Endothelial cell of umbilical vein (primary cell): Measurements from ENCODE around the gene PLXDC1. TPM values are rescaled to one million over a fixed set of nuclear protein-coding genes. Genes with fewer than 3 reads are reported as not detected.

Source experiments
- BruUV-seq: library from RNA; stranded (reverse); fragments of 400-500 nt; replicated peaks from 2 replicates; lab custom pipeline; 2021; lab: Mats Ljungman, UMichigan
- CTCF ChIA-PET: fragments of 300-600, 350-600 bp; sonication (Branson Sonifier 250); formaldehyde crosslinking; loops from one replicate; lab custom pipeline; 2021; ENCODE audit warnings: antibody characterized with exemption, inconsistent platforms; lab: Charles Lee
- POLR2A ChIA-PET: fragments of 300-600, 350-600 bp; sonication (Branson Sonifier 250); formaldehyde crosslinking; loops from one replicate; lab custom pipeline; 2021; ENCODE audit warnings: antibody characterized with exemption, inconsistent platforms; lab: Charles Lee
- DNase-seq: peaks from one replicate; pipeline ENCODE4 v3.0.0-alpha.2; 2011; ENCODE audit warnings: low read depth, low spot score
- FAIRE-seq: peaks from 2 replicates; lab custom pipeline; 2011; peaks lifted over from hg19 to GRCh38; lab: Jason Lieb, UNC
- H2AFZ ChIP-seq: 2 replicates; pipeline ENCODE4 v1.6.0; 2012; ENCODE audit warnings: low read depth, low read length, control low read depth, inconsistent platforms
- H3K27ac ChIP-seq: 2 replicates; pipeline ENCODE4 v1.5.1; 2011; ENCODE audit warnings: low read depth, mild to moderate bottlenecking, control low read depth, low read length, moderate library complexity; ENCODE audit not compliant: insufficient read depth
- H3K27me3 ChIP-seq, 2 experiments: 2 replicates each; pipeline versions ENCODE4 v1.6.0 to v1.6.1; 2011; ENCODE audit warnings: low read length in 2 of 2, mixed read lengths in 1 of 2; ENCODE audit not compliant: control insufficient read depth in 2 of 2, insufficient read depth in 2 of 2
- H3K36me3 ChIP-seq, 2 experiments: 2 replicates in 1 of 2; 3 replicates in 1 of 2; pipeline ENCODE4 v1.5.1; 2011; ENCODE audit warnings: low read length in 2 of 2, mild to moderate bottlenecking in 1 of 2, moderate library complexity in 1 of 2; ENCODE audit not compliant: control insufficient read depth in 2 of 2, insufficient read depth in 2 of 2; ENCODE audit errors: extremely low read depth in 1 of 2
- H3K4me1 ChIP-seq: 3 replicates; pipeline ENCODE4 v1.5.1; 2011; ENCODE audit warnings: mild to moderate bottlenecking, low read length; ENCODE audit not compliant: control insufficient read depth, insufficient read depth; ENCODE audit errors: extremely low read depth
- H3K4me2 ChIP-seq: 2 replicates; pipeline ENCODE4 v1.6.1; 2011; ENCODE audit warnings: low read length, control low read depth, mixed read lengths; ENCODE audit not compliant: insufficient read depth
- H3K4me3 ChIP-seq, 3 experiments: fragments of 200-600 bp in 1 of 3; sonication (generic), shearing (Covaris generic) in 1 of 3; replicated peaks in 1 of 3; 2 replicates each; pipeline ENCODE4 v1.5.1; 2011 to 2016; ENCODE audit warnings: control low read depth in 3 of 3, low read length in 3 of 3, mild to moderate bottlenecking in 2 of 3, inconsistent platforms in 1 of 3, low read depth in 1 of 3, moderate library complexity in 1 of 3; ENCODE audit not compliant: insufficient read depth in 1 of 3
- H3K79me2 ChIP-seq: 2 replicates; pipeline ENCODE4 v1.6.0; 2012; ENCODE audit warnings: low read length, inconsistent platforms; ENCODE audit not compliant: control insufficient read depth, insufficient read depth
- H3K9ac ChIP-seq: replicated peaks from 2 replicates; pipeline ENCODE3; 2011; ENCODE audit warnings: low read length, control low read depth; ENCODE audit not compliant: insufficient read depth; ENCODE audit errors: extremely low read depth
- H3K9me1 ChIP-seq: replicated peaks from 3 replicates; pipeline ENCODE4 v1.6.0; 2011; ENCODE audit warnings: mild to moderate bottlenecking, low read length; ENCODE audit not compliant: control insufficient read depth, insufficient read depth; ENCODE audit errors: extremely low read depth
- H3K9me3 ChIP-seq: replicated peaks from 2 replicates; pipeline ENCODE4 v1.5.1; 2012; ENCODE audit warnings: low read length, inconsistent platforms; ENCODE audit not compliant: control insufficient read depth, insufficient read depth
- H4K20me1 ChIP-seq: replicated peaks from 2 replicates; pipeline ENCODE3; 2011; ENCODE audit warnings: mild to moderate bottlenecking, low read length; ENCODE audit not compliant: control insufficient read depth, insufficient read depth; ENCODE audit errors: extremely low read depth
- EZH2 ChIP-seq: IDR thresholded peaks from 2 replicates; pipeline ENCODE4 v1.6.1; 2012; ENCODE audit warnings: borderline replicate concordance, low read depth, mild to moderate bottlenecking, moderate library complexity, low read length, inconsistent platforms; ENCODE audit not compliant: severe bottlenecking
- FOS ChIP-seq: IDR thresholded peaks from 2 replicates; pipeline ENCODE4 v1.6.1; 2011; ENCODE audit warnings: mild to moderate bottlenecking, low read length, moderate library complexity, borderline replicate concordance; ENCODE audit not compliant: insufficient read depth
- GATA2 ChIP-seq: IDR thresholded peaks from 2 replicates; pipeline ENCODE4 v1.7.0; 2011; ENCODE audit warnings: low read depth, mild to moderate bottlenecking, moderate library complexity, mixed read lengths, low read length; ENCODE audit not compliant: insufficient read length, insufficient read depth
- JUN ChIP-seq: IDR thresholded peaks from 2 replicates; pipeline ENCODE4 v1.6.1; 2011; ENCODE audit warnings: borderline replicate concordance, low read depth; ENCODE audit not compliant: insufficient read length, insufficient read depth
- MYC ChIP-seq: IDR thresholded peaks from one replicate; pipeline ENCODE4 v1.6.1; 2011; ENCODE audit warnings: mild to moderate bottlenecking, low read depth, low read length
- POLR2A ChIP-seq: IDR thresholded peaks from 2 replicates; pipeline ENCODE4 v1.6.1; 2012; ENCODE audit warnings: low read depth, mild to moderate bottlenecking, control low read depth, low read length
- POLR2AphosphoS5 ChIP-seq: IDR thresholded peaks from 2 replicates; pipeline ENCODE4 v1.6.1; 2012; ENCODE audit warnings: low read depth, mild to moderate bottlenecking, control low read depth, low read length, moderate library complexity; ENCODE audit not compliant: insufficient read depth
- dilution Hi-C: fragments of 300-500 bp; cut with MboI; formaldehyde crosslinking; loops from one replicate; pipeline ENCODE4 v1.15.0; 2019; ENCODE audit warnings: low sequenced_read_pairs; ENCODE audit not compliant: extremely low pct_ligation_motif_present
- intact Hi-C: fragments of 100-400 bp; cut with micrococcal nuclease; formaldehyde crosslinking; loops from one replicate; pipeline ENCODE4 v1.10.0; 2022
- polyA plus RNA-seq, 4 experiments: library from polyadenylated mRNA; depleted of rRNA in 3 of 4; stranded (reverse) in 3 of 4; unstranded in 1 of 4; fragments of >200 nt; gene quantifications; 2 replicates each; pipeline versions ENCODE4 v1.2.1 to v1.2.3, GENCODE V29; 2011 to 2012; ENCODE audit warnings: missing spikeins in 1 of 4
- total RNA-seq: library from RNA; stranded (reverse); gene quantifications from 2 replicates; pipeline ENCODE4 v1.2.3, GENCODE V29; 2021
- TF ChIP-seq, protein P1 (sequence below), 2 donors: IDR thresholded peaks; 1 replicate in 1 of 2; 2 replicates in 1 of 2; pipeline ENCODE4 v1.5.1; 2011; ENCODE audit warnings: low read length in 2 of 2, mild to moderate bottlenecking in 2 of 2, moderate library complexity in 2 of 2, control low read depth in 1 of 2, inconsistent platforms in 1 of 2, low read depth in 1 of 2; ENCODE audit not compliant: insufficient read depth in 1 of 2; ENCODE audit errors: extremely low read depth in 1 of 2
- TF ChIP-seq, protein P2 (sequence below): IDR thresholded peaks from 2 replicates; pipeline ENCODE4 v1.6.1; 2011; ENCODE audit not compliant: insufficient read depth, insufficient read length

PLXDC1 gene
- total and polyA plus RNA-seq, 2 donors (not counting 3 experiments of a cell fraction or from before 2014, with no cell fraction given): 0.03 TPM; not detected in 1

DNA sequence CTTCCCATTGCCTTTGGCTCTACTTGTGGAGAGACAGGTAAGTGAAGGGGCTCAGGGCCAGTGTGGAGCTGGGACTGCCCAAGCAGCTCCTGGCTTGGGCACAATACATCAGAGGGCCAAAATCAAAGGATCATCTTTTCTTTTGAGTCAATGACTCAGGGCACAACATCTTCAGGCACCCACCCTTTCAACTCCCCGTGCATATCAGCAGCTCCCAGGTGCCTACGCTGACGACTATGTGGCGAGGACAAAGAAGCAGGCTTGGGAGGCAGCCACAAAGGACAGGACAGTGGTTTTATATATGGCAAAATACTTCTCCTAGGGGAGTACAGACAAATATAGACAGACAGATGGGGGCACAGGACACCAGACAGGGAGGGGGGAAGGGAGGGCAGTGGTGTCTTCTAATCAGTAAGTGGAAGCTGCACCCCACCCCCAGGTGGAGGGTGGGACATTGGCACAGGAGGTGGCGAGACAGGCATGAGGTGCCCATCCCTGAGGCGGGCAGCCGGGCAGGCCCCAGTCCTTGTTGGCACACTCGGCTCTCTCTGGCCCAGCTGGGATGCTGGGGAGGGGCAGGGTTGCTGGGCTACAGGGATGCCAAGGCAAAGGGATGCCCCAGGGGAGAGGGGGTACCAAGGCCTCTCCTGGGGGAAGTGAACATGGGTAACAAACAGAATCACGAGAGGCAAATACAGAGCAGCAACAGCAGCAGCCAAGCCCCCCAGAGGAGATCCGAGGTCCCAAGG, 22.3 kb upstream of the PLXDC1 start:
- Histone ChIP-seq H4K20me1 (no peaks in the 10 kb centered on the region), H3K9ac (no peak overlapping the region), H3K27ac (no peak overlapping the region), H2AFZ (no peak overlapping the region), H3K4me3 (no peak overlapping the region), H3K27me3 (no peaks in the 10 kb centered on the region), H3K79me2 (no peaks in the 10 kb centered on the region), H3K9me1 (no peaks in the 10 kb centered on the region), H3K36me3 (peaks cover 5 to 6% of the 10 kb centered on the region in 2 experiments), H3K4me2 (no peak overlapping the region), H3K9me3 (no peaks in the 10 kb centered on the region), H3K4me1 (peaks cover 10% of the 10 kb centered on the region)
- TF ChIP-seq, protein P1, sequence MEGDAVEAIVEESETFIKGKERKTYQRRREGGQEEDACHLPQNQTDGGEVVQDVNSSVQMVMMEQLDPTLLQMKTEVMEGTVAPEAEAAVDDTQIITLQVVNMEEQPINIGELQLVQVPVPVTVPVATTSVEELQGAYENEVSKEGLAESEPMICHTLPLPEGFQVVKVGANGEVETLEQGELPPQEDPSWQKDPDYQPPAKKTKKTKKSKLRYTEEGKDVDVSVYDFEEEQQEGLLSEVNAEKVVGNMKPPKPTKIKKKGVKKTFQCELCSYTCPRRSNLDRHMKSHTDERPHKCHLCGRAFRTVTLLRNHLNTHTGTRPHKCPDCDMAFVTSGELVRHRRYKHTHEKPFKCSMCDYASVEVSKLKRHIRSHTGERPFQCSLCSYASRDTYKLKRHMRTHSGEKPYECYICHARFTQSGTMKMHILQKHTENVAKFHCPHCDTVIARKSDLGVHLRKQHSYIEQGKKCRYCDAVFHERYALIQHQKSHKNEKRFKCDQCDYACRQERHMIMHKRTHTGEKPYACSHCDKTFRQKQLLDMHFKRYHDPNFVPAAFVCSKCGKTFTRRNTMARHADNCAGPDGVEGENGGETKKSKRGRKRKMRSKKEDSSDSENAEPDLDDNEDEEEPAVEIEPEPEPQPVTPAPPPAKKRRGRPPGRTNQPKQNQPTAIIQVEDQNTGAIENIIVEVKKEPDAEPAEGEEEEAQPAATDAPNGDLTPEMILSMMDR (IDR thresholded peaks at IDR 0.05; ENCODE audit: extremely low read depth in 1 of 2, insufficient read depth in 1 of 2, low read depth in 1 of 2, low read length in 2 of 2): no peak
- TF ChIP-seq FOS (no peak), POLR2AphosphoS5 (no peak), MYC (no peak), POLR2A (no peak), JUN (no peak), GATA2 (no peak), EZH2 (no peak)
- TF ChIP-seq, protein P2, sequence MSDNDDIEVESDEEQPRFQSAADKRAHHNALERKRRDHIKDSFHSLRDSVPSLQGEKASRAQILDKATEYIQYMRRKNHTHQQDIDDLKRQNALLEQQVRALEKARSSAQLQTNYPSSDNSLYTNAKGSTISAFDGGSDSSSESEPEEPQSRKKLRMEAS: no peak
- dilution Hi-C loops: no loop called here
- DNase-seq (no peak), FAIRE-seq (no peak)
- intact Hi-C loops: no loop called here
- ChIA-PET POLR2A (no interaction called here), CTCF (interaction anchor here (0.9 to 11.0 kb wide), 12 partner anchors 8 to 412 kb away, joined by 3 to 130 read pairs (median 8); partner anchors contain the start of genes ARL5C, LASP1NB and PLXDC1)
- BruUV-seq: no TSS peak
